Neural progenitor cell (in vitro differentiated cells): ENCODE results near the gene MRPL33.

ENCODE experiments used
- CTCF ChIP-seq: fragments of 200-600 bp; sonication (generic); IDR thresholded peaks from 2 replicates; pipeline ENCODE4 v1.5.1; 2017; ENCODE audit warnings: antibody characterized with exemption, mild to moderate bottlenecking
- EZH2 ChIP-seq: fragments of 200-600 bp; sonication (generic); IDR thresholded peaks from 2 replicates; pipeline ENCODE4 v1.6.1; 2017; ENCODE audit warnings: antibody characterized with exemption, mild to moderate bottlenecking, moderate library complexity

GRCh38 chr2:27814758-27815157, 43.2 kb downstream of the MRPL33 start:
- no peak for TF ChIP-seq CTCF
- no peak for TF ChIP-seq EZH2
